Measurements from ENCODE around the gene AUTS2.

Gene AUTS2

DNA sequence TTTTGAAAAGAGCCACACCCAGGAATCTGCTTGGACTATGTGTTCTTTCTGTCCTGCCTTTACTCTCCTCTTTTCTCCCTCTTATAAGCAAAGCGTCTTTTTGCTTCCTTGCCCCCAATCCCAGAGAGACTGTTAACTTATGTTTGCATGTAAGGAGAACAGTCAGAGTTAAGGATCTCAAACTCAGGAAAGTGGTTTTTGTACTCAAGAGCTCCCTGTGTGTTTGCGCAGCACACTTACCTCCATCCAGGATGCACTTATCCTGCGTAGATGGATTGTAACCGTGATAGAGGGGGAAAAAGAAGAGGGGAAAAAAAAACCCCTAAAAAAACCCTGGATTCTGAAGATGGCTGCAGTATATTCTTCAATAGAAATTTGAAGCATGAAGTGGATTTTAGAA is 228.9 kb downstream of the AUTS2 start:
- DNase-seq: no peak

DNA sequence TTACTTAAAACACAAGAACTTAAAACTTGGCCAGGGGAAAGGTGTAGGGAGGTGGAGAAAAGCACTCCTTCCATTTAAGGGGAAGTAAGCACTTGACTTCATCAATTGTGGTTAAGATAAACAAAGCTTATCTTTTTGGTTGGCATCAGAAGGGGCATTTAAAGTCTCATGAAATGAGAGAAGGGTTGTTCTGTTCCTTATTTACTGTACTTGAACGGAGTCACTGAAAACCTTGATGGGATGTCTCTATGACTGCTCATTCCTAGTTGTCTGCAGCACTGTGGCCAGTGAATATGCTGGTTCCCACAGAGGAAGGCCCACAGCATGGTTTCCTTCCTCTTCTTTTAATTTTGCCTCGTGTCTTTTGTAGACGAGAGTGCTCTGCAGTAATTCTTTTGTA is 229.3 kb downstream of the AUTS2 start:
- no peak for DNase-seq

DNA sequence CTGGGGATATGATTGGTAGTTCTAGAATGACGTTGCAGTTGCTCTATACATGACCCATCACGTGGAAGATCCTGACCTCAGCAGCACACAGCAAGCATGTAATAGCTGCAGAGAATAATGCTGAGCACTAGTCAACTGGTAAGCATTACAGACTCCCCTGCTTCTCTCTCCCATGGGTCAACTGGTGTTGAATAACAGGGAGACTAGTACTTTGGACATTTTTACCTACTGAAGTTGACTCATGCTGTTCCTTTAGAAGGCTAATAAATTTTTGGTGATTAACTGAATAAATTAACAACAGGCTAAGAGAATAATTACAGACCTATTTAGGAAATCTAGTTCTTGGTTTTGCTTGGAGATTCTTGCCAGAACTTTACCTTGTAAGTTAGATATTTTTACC is 234.1 kb downstream of the AUTS2 start:
- no peak for DNase-seq

DNA sequence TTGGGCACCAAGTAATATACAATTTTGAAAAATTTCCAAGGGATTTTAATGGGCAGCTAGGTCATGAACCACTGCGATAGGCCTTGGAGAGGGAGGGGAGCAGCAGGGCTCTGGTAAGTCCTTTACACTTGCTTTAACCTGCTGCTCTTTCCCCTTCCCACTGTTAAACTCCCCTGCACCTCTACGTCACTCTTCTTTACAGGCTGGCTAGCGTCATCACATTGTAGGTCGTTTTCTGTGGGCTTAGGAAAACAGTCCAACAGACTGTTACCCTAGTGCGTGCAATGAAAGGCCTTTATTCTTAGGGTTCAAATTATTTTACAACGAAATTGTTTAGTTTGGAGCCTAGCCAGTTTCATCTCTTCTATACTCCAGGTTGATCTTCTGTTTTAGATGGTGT is 235.7 kb downstream of the AUTS2 start:
- no peak for DNase-seq

DNA sequence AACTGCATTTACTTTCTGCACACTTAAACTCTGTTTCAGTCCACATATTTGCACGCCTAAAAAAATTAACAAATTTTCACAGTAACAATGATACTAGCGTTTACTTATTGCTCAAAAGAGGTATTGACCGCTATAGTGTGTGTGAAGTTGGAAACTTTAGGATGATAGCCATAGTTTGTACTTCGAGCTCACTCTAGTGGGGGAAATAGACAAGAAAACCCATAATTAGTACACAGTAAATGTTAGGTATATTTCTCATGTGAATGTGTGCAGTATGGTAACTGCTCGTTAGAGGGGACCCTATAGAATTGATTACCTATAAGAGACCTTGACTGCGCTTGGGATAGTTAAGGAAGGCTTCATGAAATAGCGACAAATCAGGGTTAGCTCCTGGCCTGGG is 238.4 kb downstream of the AUTS2 start:
- DNase-seq: no peak

DNA sequence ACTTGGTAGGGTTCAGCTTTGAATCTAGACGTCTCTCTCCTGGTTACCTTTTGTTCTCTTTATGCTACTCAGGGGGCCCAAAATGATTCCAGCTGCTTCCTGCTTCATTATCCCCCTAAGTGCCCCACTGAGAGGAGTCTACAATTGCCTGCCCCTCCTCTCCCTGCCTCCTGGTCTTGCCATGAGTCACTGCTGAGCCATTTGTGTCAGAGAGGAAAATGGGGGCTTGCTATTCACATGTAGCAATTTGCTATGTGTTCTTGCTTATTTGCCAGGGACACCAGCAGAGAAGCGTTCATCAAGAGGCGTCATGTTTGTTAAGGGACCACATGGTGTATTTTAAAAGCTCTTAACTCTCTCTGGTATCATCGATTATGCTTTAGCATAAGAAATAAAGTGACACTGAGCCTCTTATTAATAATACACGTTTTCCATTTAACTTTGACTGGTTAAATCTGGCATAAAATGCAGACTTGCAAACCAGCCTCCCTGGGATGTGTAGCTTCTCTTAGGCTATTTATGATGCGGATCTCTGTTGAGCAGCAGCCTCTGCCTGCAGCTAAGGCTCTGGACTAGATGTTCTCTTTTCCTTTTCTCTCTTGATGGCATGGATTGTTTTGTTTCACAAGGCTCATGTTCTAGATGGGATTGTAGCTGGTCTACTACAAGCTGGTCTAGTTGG is 239.3 kb downstream of the AUTS2 start:
- no peak for DNase-seq

DNA sequence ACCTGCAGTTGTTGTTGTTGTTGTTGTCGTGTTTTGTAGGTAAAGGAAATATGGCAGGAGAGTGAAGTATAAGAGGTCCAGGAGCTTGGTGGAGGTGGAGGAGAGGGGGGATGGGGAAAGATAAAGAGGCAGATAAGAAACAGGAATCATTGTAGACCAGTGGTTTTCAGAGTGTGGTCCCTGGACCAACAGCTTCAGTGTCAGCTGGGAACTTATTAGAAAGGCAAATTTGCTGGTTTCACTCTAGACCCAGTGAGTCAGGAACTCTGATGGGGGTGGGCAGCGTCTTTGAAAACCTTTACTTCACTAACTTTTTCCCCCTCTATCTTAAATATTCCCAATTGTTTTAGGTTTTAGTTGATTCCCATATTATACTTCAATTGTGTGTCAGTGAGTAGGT is 241.5 kb downstream of the AUTS2 start:
- no peak for DNase-seq

DNA sequence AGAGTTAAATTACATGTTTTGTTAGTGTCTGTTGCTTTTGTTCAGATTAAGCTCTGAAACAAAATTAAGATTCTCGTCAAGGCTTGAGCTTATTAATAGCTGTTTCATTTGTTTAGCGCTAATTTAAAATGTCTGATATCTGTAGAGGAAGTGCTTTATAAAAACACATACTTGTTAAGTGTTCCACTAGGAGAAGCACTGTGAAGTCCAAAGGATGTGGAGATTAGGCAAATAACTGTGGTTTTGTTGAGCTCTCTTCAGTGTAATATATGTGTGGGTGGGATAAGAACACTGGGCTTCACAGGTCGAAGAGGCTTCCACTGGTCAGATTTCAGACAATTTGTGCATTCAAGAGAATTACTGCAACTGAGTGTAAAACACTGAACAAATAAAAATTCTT is 242.0 kb downstream of the AUTS2 start:
- no peak for DNase-seq

DNA sequence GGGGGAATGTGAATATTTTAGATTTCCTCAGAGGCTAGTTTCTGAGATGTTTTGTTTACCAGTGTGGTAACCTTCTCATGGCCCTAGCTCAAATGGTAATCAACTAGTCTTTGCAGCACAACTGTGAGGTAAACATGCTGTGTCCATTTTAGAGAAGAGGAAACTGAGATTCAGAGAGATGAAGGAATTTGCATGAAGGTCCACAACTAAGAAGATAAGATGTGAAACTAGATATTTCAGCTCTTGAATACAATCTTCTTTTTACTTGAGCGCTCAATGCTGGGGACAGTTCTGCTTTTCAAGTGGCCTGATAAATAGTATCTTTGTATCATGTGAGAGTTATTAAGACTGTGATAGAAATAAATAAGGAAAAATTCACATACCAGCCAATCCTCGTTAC is 245.4 kb downstream of the AUTS2 start:
- DNase-seq: no peak

DNA sequence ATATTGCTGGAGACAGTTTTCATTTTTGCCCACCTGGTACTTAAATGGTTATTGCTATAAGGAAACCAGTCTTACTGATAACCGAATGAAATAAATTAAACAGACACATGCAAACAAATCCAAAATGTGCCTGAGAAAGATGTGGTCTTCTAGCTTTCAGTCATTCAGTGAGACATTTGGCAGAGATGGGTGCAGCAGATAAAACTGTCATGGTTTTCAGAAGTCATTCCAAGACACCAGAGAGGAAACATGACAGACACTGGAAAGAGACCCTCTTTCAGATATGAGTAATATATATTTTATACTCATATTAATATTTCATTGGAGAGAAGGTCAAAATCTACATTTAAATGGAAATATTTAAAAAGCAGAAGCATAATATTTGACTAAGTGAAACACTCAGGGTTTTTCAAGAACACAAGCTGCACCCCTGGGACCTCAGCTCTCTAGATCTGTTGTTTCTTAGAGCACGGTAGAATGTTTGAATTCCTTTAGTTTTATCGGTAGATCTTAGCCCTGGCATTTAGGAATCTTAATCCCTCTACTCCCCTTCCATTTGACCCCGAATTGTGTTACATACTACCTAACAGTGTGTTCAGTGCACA is 246.1 kb downstream of the AUTS2 start:
- DNase-seq: no peak

DNA sequence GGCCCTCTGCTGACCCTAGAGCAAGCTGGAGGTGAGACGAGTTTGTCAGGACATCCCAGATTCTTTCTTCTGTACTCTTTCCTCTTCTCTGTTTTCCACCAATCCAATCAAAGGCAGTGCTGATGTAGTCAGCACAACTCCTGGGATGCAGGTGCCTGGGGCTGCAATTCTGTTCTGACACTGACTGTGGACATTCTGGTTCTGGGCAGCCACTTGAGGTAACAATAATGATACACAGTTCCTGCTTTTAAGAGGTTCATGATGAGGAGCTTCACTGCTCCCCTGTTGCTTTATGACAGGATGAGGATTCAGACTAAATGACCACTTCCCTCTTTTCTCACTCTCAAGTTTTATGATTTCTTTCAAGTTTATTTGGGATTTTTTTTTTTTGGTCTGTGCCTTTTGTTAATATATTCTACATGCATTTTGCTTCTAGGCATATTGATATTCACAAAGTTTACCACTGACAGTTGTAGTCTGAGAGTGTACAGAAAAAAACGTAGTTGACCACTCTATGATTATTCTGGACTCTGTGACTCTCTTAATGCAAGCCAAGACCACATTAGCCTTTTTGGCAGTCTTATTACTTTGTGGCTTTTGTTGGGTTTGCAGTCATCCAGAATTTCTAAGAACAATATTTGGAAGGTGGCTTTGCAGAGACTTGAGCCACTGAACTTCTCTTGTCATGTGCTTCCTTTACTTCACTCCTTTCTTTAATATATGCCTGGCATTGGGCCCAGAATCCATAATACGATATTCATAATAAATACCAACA is 247.6 kb downstream of the AUTS2 start:
- no peak for DNase-seq

DNA sequence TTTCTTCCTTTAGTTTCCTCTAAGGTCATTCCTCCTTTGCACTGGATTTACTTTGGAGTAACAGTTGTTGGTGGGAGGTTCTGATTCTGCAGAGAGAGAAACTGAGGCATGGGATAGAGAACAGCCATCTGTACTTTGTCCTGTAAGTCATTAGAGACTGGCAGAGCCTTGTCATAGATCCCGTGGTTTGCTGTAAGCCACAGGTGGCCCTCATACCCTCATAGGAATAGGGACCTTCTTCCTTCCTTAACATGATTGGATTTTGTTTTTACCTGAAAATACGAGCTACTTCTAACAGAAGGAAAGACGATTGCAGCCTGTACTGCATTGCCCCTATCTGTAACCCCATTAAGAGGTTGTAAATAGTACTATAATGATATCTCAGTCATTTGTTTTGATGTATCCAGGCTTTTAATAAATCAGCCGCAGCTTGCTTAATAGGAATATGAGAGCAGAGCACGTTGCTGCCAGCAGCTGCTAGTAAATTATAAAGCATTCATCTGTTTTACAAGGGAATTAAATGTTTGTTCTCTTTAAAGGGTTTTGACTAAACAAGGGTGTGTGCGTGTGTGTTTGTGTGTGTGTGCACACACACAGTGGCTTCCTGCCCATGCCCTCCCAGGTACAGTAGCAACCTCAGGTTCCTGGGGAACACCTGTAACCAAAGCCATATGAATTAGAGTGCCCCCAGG is 249.8 kb downstream of the AUTS2 start:
- no peak for DNase-seq

DNA sequence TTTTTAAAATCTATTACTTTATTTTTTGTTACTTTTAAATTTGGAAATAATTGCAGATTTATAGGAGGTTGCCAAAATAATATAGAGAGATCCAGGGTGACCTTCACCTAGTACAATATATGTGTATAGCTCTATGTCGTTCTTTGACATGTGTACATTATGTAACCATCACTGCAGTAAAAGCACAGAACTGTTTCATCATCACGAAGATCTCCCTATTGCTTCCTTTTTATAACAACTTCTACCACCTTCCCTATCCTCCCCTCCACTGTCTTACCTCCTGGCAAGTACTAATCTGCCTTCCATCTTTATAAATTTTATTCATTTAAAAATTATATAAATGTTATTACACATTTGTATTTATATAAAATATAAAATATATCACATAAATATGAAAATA is 251.0 kb downstream of the AUTS2 start:
- DNase-seq: no peak

DNA sequence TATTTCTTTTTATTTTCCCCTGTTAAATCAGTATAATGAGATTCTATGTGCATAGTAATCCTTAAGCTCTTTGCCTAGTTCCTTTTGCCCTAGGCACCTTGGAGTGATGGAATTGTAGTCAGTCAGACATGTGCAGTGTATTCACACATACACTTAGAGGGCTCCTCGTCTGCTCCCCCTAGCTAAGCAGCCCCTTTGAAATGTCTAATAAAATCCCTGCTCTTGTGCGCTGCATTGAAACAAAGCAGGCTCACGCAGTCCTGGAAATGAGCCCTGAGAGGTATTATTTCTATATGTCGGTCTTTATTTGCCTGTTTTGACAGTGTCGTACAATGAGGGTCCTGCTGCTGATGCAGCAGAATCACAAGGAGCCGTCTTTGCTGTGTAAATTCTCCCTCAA is 258.7 kb downstream of the AUTS2 start:
- no peak for DNase-seq

DNA sequence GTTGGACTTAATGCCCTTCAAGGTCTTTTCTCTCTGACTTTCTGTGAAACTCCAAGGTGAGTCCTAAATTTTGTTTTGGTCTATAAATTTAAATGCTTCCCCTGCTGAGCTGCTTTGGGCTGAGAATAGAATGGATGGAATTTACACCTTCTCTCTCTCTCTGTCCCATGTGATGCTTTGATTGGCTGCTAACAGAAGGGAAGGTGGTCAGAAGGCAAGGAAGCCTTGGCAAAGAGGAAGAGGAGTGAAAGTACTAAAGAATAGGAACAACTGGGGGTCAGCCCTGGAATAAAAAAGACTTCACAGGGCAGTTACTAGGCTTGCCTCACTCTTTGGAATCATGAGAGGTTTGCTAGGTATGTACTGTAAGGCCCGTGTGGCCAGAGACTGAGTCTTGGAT is 260.2 kb downstream of the AUTS2 start:
- DNase-seq: no peak

DNA sequence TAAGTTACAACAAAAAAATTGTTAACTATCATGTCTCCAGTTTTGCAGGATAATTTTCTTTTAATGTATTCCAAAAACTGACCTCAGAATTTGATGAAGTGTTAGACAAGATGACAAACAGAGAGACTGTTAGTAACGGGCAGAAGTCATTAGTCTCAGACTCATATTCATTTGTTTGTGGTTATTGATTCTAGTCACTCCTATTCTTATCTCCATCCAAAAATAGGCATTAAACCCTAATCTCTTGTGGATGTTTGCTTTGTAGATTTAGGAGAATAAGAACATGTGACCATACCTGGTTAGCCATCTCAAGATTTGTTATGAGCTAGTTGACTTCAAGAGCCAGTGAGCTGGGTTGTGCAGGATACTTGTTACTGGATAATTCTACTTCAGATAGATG is 261.1 kb downstream of the AUTS2 start:
- DNase-seq: no peak

DNA sequence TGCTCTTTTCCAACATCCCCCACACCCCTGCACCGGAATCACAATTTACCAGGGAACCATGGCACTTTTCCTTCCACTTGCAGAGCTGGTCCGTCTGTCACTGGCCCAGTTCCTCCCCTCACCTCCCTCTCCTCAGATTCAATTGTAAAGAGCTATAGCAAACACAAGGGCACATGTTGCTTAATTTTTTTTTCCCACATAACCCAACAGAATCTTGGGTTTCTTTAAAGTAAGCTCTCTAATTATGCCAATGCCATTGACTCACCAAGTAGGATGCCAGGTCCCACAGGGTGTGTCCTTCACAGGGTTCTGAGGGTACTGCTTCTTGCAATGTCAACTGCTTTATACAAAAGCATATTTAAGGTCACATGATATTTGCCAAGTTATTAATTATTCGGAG is 262.2 kb downstream of the AUTS2 start:
- DNase-seq: no peak

DNA sequence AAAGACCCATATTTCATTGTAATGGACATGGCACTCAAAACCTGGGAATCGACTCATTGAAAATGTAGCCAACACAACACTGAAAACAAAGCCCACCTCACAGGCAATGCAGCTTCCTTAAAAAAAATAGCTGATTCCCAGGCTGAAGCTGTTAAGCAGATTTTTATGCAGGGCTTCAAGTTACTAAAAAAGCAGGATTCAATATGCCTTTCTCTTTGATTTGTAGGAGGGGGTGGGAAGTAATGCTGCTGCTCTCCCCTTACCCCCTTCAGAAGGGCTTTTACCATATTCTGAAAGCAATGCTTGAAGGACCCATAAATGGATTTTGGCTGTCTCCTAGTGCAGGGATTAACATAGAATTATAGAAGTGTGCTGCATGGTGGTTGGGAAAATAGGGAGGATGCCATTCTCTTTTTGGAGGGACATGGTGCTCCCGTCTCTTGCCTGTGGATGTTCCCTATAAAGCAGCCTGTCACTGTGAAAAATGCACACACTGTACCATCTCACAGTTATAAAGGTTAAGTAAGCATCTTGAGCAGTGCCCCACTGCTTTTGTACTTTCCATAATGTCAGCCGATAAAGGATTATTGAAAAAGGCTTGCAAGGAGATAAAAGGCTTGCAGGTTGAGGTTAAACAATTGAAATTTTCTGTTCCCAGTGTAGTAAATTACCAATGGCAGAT is 262.8 kb downstream of the AUTS2 start:
- DNase-seq: no peak

DNA sequence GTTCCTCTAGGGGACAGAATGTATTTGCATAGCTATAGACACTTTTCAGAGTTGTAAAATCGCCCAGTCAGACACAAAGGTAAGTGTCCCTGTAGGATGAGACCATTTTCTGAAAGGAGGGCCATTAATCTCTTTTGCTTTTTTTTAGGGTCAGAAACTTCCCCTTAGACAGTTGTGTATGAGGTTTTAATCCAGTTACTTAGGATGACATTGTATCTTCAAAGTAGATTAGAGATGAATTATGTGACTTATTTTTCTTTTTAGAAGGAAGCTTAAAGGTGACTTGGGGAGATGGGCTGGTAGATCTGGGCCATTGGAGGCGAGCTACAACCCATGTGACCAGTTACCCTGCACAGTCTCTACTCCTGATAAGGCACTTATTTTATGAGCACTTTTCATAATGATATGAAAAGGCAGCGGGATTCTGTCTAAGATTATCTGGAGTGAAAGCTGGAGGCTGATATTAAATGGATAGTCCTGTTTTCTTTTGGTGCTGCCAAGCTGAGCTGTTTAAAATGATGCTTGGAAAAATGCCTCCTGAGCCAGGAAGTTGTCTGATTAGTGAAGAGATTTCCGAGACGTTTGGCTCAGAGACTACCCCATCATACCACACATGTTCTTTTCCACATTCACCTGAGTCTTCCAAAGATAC is 264.3 kb downstream of the AUTS2 start:
- no peak for DNase-seq

DNA sequence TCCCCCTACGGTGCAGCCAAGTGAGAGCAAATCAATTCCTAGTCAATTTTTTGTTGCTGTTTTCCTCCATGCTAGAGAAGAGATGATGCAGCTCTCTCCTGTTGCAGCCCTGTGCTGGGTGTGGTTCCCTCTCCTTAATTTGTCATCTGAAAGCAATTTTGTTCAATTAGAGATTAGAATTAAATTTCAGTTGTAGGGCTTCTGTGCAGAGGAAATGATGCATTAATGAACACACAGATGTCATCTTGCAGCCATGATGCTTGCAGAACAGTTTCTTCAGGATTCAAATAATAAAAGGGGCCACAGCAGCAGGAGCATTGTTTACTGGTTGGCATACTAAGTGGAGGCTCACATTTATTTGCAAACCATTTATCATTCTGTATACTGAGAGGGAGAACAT is 266.0 kb downstream of the AUTS2 start:
- DNase-seq: no peak

DNA sequence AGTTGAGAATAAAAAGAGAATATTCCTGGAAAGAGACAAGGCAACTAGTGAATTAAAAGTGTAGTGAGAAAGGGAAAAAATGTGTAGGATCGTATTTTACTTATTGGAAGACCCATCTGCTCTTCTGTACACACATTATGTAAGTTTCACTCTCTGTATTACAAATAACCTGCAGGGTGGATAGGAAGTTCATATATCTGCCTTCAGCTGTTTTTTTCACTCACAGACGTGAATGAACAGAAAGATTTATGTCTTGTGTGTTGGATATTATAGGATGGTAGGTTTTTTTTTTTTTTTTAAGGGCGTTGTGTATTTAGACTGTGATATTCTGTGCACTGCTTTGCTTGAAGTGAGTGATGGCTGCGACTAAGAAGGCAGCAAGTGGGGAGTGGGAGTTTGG is 266.5 kb downstream of the AUTS2 start:
- no peak for DNase-seq

DNA sequence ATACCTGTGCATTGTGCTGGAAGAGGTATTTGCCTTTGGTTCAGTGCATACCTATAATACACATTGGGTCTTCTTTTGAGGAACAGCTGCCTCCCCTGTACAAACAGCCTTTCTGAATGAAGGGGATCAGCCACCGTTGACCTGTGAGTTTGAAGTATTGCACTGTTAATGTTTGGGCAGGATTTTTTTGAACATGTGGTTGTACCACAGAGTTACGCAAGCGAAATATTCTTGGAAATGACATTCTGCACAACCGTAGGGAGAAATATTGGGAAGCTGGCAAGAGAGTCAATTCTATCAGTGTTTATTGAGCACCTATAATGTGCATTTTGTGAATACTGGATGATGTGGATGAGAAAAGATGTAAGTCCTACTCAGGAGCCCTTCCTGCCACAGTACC is 270.6 kb downstream of the AUTS2 start:
- DNase-seq: no peak

Measured in effector CD8-positive, alpha-beta T cell (primary cell).